Tibial nerve (tissue), 4 donors: ENCODE results near the gene GRIK3.

Experiments used
- EP300 ChIP-seq, 2 donors: sonication (generic); formaldehyde crosslinking; IDR thresholded peaks; one replicate each; pipeline ENCODE4 v1.6.1; 2017; ENCODE audit warnings: antibody characterized with exemption in 2 of 2, mild to moderate bottlenecking in 1 of 2
- TF ChIP-seq, protein P1 (sequence below), 5 experiments: fragments of 200-600 bp in 3 of 5; fragments of 450-650 bp in 2 of 5; sonication (generic) in 3 of 5; IDR thresholded peaks; one replicate each; pipeline ENCODE4 v1.5.1; 2016 to 2019; ENCODE audit warnings: antibody characterized with exemption in 5 of 5, mild to moderate bottlenecking in 3 of 5, moderate library complexity in 2 of 5

DNA sequence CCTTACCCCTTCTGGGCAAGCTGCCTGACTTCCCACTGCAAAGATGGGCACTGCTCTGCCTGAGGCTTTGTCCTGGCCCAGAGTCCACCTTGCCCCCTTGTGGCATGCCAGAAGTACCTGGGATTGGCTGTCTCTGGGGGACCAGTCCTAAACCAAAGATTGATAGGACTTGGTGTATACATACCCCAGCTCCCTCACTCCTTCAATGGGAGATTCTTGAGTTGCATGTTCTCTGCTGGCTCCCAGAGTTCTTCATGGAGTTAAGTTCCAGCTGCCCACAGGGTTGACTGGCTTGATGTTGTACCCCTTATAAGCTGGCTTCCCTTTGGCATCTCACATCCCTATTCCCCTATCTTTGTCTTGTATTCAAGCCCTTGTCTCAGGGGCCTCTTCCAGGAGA, 244.8 kb downstream of the GRIK3 start:
- TF ChIP-seq, protein P1, sequence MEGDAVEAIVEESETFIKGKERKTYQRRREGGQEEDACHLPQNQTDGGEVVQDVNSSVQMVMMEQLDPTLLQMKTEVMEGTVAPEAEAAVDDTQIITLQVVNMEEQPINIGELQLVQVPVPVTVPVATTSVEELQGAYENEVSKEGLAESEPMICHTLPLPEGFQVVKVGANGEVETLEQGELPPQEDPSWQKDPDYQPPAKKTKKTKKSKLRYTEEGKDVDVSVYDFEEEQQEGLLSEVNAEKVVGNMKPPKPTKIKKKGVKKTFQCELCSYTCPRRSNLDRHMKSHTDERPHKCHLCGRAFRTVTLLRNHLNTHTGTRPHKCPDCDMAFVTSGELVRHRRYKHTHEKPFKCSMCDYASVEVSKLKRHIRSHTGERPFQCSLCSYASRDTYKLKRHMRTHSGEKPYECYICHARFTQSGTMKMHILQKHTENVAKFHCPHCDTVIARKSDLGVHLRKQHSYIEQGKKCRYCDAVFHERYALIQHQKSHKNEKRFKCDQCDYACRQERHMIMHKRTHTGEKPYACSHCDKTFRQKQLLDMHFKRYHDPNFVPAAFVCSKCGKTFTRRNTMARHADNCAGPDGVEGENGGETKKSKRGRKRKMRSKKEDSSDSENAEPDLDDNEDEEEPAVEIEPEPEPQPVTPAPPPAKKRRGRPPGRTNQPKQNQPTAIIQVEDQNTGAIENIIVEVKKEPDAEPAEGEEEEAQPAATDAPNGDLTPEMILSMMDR (IDR thresholded peaks at IDR 0.05): no peak
- no peak for TF ChIP-seq EP300 (IDR thresholded peaks at IDR 0.05)
